HG03469 (cell line): Measurements from ENCODE around the gene CXXC1.
"Not testable (repeated sequence)": the region's sequence is repeated elsewhere in the genome, so short reads cannot be mapped to it uniquely, and the experiment has no call there.

Experiments used
- ATAC-seq: cut with Tn5 transposase; IDR thresholded peaks from one replicate; pipeline ENCODE4 v1.9.1; 2021; ENCODE audit warnings: mild to moderate bottlenecking, moderate library complexity, moderate number of reproducible peaks; ENCODE audit not compliant: unreplicated experiment

CXXC1 gene

DNA sequence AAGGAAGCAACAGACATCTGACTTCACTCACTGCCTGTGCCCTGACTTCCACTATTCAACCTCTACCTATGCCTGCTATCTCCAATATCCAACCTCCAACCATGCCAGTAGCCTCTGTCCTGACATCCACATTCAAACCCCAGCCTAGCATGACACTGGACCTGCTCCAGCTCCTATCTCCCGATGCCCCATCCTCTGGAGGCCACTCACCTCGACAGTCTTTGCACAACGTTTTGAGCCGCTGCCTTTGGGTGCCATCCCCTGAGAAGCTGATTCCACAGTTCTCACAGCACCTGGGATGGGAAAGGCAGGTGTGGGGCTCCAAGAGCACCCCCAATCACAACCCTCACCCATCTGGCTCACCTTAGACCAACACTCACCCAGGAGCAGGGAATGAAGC is 11.0 kb downstream of the CXXC1 start:
- ATAC-seq = no peak

DNA sequence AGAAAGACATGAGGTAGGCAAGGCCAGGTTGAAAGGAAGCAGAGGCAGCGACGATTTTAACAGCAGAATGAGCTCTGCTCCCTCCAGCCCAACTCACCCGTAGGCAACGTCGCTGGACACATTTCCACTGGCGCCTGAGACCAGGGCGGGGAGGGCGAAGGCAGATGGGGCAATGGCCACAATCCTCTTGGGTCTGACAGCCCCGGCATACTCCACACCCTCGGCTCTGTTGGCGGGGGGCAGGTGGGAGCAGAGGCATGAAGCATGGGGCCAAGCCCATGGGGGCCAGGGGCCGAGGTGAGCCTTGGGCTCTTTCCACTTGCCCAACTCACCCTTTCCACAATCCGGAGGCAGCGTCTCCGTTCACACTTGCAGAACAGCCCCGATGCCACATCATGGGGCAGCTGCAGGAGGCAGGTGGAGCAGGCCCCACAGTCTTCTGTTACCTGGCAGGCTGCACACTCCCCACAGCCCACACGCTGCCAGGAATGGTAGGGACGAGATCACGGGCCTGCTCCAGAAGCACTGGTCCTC is 11.9 kb downstream of the CXXC1 start:
- ATAC-seq = no peak

DNA sequence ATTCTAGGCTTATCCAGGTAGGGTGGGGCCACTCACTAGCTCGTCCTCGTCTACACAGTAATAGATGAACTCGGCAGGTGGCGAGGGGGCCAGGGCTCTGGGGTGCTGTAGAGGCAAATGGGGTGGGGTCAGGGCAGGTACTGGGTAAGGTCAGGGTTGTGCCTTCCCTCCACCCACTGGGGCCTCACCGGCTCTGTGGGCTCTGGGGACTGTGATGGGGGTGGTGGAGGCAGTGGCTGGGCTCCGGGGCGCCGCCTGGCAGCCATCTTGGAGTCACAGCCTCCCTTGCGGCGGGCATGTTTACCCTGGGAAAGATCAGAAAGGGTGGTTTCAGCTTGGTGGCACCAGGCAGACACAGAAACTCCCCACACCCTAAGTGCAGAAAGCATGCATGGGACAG is 12.6 kb downstream of the CXXC1 start:
- no peak for ATAC-seq

DNA sequence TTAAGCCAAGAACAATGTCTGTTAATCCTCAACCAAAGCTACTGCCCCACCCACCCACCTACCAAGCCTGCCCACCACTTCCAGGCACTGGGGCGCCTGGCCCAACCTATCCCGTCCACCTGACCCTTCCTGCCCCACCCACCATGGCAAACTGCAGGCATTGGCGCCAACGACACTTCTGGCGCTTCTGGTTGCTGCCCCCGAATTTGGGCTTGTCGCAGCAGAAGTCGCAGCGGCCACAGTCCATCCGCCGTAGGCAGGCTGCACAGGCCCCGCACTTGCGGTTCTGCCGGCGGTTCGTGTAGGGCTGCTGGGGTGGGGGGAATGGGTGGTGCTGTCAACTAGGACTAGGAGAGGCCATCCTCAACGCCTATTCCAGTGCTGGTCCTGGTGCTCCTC is 13.4 kb downstream of the CXXC1 start:
- ATAC-seq = no peak

DNA sequence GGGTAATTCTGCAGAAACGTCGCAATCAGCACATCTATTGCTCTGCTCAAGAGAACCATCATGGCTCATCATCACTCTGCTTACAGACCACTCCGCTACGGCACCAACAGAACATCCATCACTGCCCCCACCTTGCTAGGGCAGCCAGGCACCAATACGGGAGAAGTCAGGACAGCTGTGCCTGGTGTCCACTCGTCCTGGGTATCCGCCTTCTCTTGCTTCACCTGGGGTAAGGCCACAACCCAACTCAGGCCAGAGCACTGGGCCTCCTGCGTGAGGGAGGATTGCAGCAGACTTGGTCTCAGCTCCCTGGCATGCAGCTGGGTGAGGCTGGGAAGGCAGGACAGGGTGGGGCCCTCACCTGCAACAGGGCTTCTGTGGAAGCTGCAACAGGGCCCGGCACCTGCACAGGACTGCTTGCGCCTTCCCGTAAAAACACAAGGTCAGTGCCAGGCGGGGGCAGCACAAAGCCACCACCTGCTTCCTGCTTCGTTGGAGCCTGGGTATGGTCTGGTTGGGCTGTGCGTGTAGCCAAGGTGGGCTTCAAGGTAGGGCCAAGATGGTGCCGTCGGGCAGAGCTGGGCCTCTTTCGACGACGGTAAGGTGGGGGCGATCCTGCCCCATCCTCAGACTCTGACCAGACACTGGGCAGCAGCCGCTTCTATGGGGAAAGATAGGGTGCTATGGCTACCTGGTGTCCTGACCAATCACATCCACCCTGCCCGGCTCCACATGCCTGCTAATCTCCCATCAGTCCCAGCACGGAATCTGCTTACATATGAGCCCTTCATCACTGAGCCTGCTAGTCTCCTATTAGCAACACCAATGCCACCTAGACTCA is 14.1 kb downstream of the CXXC1 start:
- no peak for ATAC-seq

DNA sequence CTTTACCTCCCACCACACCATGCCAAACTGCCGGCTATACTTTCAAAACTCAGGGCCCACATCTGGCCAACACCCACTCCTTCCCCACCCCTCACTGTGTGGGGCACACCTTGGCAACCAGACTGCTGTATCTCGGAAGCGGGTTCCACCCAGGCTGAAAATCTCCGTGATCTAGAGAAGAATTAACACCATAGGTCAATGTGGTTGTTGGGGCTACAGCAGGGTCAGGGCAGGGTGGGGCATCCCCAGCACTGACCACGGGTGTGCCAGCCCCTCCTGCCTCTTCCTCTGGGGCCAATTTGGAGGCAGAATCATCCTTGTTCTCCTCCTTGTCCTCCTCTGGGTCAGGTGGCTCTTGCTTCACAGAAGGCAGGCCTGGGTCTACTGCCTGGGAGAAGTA is 14.9 kb downstream of the CXXC1 start:
- no peak for ATAC-seq

DNA sequence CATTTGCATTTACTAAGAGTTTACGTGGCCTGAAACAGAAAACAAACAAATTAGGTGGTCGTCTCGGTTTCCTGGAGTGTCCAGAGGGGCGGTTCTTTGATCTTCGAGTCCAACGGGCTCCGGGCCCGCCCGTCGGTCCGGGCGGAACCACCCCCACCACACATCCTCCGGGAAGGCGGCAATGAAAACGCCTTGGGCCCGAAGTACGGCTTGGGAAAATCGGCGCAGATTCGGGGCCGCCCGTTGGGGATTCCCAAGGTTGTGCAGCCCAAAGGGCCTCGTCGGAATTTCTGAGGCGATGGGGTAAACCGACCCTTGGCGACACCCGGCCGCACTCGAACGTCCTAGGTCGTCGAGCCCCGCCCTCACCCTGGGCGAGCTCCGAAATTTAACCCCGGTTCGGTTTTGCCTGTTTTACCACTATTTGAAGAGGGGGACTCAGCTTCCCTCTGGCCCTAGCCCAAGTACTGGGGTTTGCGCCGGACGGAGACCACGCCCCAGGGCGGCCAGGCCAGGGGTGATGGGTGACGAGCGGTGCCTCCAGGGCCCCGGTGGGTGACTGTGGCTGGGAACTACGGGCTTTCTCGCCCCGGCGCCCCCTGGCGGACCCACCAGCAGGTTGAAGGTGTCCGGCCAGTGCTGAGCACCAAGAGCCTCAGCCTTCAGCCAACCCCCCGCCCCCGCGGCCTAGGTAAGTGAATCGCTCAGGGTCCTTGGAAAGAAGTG is 19.3 kb downstream of the CXXC1 start:
- ATAC-seq = peak; percentile 58

DNA sequence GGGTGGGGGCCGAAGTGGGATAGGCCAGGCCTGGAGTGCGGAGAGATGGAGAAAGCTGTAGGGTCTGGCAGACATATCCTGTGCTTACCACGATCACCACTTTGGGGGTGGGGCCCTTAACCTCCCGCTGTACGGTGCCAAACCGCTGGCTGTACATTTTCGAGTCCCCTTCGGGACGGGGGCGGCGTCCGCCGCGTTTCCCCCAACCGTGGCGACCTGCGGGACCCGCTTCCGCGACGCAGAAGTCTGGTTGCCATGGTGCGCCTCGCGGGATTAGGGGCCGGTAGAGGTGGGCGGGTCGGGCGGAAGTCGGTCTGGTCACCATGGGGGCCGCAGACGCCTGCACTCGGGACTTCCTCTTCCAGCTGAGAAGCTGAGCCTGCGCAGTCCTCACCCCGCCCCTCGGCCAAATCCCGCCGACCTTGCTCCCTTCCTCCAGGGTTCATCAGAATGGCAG is 21.2 kb downstream of the CXXC1 start, which contains the start of gene CFAP53:
Gene CFAP53 (minus strand): TSS at position 248 of the 457 bp plus-strand sequence. CDS start 91 bp downstream, at position 157.
- ATAC-seq = peak; percentile 57

DNA sequence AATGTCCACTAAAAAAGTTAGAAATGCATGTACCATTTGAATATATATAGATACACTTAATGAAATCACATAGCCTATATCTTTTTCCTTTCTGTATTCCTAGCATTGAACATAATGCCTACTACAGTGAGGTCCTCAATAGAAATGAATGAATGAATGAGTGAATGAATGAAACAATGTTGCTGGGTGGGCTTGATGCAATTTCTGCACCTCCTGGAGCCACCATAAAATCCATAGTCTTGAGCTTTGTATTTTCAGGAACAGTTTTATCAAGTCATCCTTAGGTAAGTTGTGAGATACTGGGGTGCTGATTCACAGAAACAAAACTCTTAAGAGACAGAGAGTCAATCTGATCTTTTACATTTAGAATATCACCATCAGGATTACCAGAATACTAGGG is 24.5 kb downstream of the CXXC1 start:
- no peak for ATAC-seq

DNA sequence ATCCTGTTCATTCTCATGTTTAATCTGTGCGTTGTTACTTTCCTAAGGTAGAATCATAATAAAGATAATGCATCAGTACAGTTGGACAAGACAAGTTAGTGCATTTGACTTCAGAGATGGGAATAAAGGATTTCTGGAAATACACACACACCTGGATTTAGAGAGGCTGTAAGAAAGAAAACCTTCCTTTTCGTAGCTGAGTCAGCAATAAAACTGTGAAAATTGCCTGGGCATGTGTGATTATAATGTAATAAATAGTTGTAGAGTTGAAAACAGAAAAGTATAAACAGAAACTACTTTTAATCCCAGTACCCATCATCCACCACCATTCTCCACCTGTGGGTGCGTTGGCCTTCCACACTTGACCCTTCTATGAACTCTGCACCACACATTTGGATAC is 36.6 kb downstream of the CXXC1 start:
- no peak for ATAC-seq

DNA sequence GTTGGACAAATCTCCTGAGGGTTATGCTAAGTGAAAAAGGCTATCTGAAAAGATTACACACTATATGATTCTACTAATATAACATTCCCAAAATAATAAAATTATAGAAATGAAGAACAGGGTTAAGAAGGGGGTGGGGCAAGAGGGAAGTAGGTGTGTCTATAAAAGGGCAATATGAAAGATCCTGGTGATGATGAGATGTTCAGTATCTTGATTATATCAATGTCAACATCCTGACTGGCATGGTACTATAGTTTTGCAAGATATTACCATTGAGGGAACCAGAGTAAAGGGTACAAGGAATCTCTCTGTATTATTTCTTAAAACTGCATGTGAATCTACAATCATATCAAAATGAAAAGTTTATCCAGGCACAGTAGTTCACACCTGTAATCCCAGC is 37.9 kb downstream of the CXXC1 start:
- ATAC-seq = no peak

DNA sequence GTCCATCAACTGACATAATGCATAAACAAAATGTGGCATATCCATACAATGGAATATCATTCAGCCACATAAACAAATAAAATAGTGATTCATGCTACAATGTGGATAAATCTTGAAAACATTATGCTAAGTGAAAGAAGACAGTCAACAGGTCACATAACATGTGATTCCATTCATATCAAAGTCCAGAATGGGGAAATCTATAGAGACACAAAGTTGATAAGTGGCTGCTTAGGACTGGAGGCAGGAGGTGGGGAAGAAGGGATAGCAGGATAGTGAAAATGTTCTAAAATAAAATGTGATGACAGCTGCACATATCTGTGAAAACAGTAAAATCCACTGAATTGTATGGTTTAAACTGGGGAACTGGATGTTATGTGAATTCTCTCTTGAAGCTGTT is 39.9 kb downstream of the CXXC1 start:
- ATAC-seq = no peak

DNA sequence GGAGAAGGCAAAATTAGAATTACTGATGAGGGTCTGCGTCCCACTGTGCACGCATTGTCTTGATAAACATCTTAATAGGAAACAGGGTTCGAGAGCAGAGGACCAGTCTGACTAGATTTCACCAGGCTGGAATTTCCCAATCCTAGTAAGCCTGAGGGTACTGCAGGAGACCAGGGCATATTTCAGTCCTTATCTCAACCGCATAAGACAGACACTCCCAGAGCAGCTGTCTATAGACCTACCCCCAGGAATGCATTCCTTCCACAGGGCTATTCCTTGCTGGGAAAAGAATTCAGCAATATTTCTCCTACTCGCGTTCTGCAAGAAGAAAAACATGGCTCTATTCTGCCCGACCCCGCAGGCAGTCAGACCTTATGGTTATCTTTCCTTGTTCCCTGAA is 45.7 kb downstream of the CXXC1 start:
- ATAC-seq = not testable (repeated sequence)

DNA sequence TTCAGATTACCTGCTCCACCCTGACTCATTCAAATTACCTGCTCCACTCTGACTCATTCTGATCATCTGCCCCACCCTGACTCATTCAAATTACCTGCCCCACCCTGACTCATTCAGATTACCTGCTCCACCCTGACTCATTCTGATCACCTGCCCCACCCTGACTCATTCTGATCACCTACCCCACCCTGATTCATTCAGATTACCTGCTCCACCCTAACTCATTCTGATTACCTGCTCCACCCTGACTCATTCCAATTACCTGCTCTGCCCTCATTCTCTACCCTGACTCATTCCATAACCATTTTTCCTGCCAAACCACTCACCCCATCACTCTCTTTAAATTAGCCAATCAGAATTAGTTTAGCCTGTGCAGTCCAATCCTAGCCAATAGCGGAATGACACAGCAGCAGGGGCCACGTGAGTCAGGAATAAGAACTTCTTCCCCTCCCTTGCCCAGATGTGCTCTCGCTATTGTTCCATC is 47.4 kb downstream of the CXXC1 start:
- ATAC-seq = no peak

DNA sequence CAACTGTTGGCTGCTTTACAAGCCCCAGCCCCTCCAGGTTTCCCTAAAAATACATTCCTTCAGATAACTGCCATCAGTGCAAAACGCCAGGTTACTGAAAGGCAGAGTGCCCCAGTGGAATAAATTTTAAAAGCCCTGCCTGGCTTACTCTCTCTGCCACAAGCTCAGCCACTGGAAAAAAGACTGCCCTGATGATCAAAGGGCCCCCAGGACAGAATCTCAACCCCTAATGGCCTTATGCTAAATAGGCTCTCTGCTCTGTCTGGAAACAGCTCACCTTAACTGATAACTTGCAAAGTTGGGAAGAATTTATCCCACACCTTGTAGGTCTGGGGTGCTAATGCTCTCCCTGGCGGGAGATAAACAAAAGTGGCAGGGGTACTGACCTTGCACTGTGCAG is 55.1 kb downstream of the CXXC1 start:
- no peak for ATAC-seq
